Spinal cord (tissue), 10 donors: ENCODE data around the gene DNASE2. TPM values are rescaled to one million over a fixed set of nuclear protein-coding genes. Genes with fewer than 3 reads are reported as not detected.
A peak's percentile ranks its signal among the peaks of the same experiment; 100 is the strongest.

ENCODE experiments used
- DNase-seq, 6 donors: peaks; one replicate each; pipeline versions ENCODE4 v3.0.0 to v3.0.0-alpha.2; 2013 to 2015; ENCODE audit warnings: low spot score in 6 of 6, low read depth in 4 of 6
- H3K27ac ChIP-seq: one replicate; pipeline ENCODE4 v1.5.1; 2013; ENCODE audit warnings: low read depth, low read length, control low read depth
- H3K27me3 ChIP-seq: one replicate; pipeline ENCODE4 v1.6.1; 2013; ENCODE audit warnings: low read length; ENCODE audit not compliant: control insufficient read depth, insufficient read depth
- H3K36me3 ChIP-seq: one replicate; pipeline ENCODE4 v1.6.1; 2013; ENCODE audit warnings: low read length; ENCODE audit not compliant: control insufficient read depth, insufficient read depth
- H3K4me1 ChIP-seq: one replicate; pipeline ENCODE4 v1.6.1; 2013; ENCODE audit warnings: low read length; ENCODE audit not compliant: control insufficient read depth, insufficient read depth
- H3K4me3 ChIP-seq: one replicate; pipeline ENCODE4 v1.5.1; 2013; ENCODE audit warnings: low read depth, low read length, control low read depth
- H3K9me3 ChIP-seq: one replicate; pipeline ENCODE4 v1.6.1; 2013; ENCODE audit warnings: low read length; ENCODE audit not compliant: control insufficient read depth, insufficient read depth
- WGBS: methylation state at CpG from one replicate; pipeline ENCODE4 v1.1.5; 2013; ENCODE audit warnings: missing lambda C conversion rate; ENCODE audit not compliant: insufficient coverage; 5-methylcytosine and 5-hydroxymethylcytosine counted together
- polyA plus RNA-seq, 2 donors: library from polyadenylated mRNA; unstranded; fragments of 120-200 nt; gene quantifications; one replicate each; pipeline ENCODE4 v1.2.1, GENCODE V29; 2013; ENCODE audit not compliant: insufficient read length in 2 of 2
- total RNA-seq, 2 donors: library from RNA; depleted of rRNA in 1 of 2; stranded (reverse); fragments of 120-200 nt in 1 of 2; fragments of >200 nt in 1 of 2; gene quantifications; one replicate each; pipeline versions ENCODE4 v1.2.3 to v1.2.4, GENCODE V29; 2013 to 2014
- donor health status: healthy.

Gene DNASE2
- total and polyA plus RNA-seq, 4 donors, result 11.7 to 23.6 (median 21.7) TPM

GRCh38 chr19:12888006-12888603 lies 6.9 kb upstream of the DNASE2 start:
- H3K27me3 ChIP-seq, result peaks cover 35% of the 10 kb centered on the region
- H3K27ac ChIP-seq, result no peak overlapping the region
- H3K36me3 ChIP-seq, result peaks cover 11% of the 10 kb centered on the region
- H3K4me1 ChIP-seq, result peaks cover 35% of the 10 kb centered on the region
- no peak for DNase-seq
- H3K4me3 ChIP-seq, result no peak overlapping the region
- WGBS, result 81% methylated on average over 3 of the region's 5 CpGs
- H3K9me3 ChIP-seq, result no peaks in the 10 kb centered on the region

DNA sequence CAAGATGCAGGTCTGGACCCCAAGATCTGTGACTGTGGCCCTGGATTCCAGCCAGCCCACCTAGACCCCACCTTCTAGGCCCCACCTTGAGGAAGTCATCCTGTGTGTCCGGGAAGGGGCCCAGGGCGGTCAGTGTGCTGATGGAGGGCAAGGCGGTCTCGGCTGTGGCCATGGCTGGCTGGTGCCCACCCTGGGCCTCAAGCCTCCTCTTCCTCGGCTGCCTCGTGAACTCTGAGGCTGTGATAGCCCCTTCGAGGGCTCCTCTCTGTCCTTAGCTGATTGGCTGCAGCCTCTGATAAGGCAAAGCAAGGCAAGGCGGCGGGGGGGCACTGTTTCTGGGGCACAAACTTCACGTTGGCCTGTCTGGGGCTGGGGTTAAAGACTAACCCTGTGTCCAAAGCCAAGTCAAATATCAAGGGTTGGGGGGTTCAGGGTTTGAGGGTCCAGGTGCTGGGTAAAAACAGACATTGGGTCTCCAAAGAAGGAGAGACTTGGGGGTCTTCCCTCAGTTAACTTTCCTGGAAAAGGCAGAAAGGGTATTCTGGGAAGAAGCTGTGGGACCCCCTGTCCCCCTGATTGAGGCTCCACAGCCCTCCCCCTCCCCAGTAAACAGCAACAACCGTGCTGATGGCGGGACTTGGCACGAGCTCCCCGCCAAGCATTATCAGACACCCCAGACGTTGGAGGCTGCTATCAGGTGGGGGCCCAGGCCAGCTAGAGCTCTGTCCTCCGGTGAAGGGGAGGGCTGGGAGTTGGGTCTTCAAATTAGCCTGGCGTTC lies 5.9 kb upstream of the DNASE2 start, which contains the start of gene KLF1:
Gene KLF1 (minus strand): TSS at position 233 of the 779 bp plus-strand sequence. CDS start 61 bp downstream, at position 172.
- Histone ChIP-seq H3K36me3 (peaks cover 7% of the 10 kb centered on the region), H3K4me3 (no peak within 1 kb of the TSS), H3K4me1 (peaks cover 33% of the 10 kb centered on the region), H3K9me3 (no peaks in the 10 kb centered on the region), H3K27me3 (peaks cover 36% of the 10 kb centered on the region), H3K27ac (no peak within 1 kb of the TSS)
- 72% methylated on average over 15 of the region's 17 CpGs for WGBS
- no peak for DNase-seq

DNA sequence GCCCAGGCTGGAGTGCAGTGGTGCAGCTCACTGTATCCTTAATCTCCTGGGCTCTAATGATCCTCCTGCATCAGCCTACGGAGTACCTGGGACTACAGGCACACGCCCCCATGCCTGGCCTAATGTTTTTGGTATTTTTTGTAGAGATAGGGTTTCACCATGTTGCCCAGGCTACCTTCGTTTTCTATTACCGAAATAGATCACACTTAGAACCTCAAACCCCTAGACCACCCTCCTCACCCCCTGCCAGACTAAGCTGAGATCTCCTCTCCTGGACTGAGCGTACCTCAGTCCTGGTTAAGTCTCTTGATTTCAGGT lies 5.4 kb upstream of the DNASE2 start:
- H3K4me1 ChIP-seq, result peaks cover 32% of the 10 kb centered on the region
- peaks cover 36% of the 10 kb centered on the region for H3K27me3 ChIP-seq
- DNase-seq, result no peak
- no peak overlapping the region for H3K27ac ChIP-seq
- peaks cover 2% of the 10 kb centered on the region for H3K36me3 ChIP-seq
- WGBS, result 75% methylated on average over 2 of the region's 5 CpGs
- no peak overlapping the region for H3K4me3 ChIP-seq
- H3K9me3 ChIP-seq, result no peaks in the 10 kb centered on the region

DNA sequence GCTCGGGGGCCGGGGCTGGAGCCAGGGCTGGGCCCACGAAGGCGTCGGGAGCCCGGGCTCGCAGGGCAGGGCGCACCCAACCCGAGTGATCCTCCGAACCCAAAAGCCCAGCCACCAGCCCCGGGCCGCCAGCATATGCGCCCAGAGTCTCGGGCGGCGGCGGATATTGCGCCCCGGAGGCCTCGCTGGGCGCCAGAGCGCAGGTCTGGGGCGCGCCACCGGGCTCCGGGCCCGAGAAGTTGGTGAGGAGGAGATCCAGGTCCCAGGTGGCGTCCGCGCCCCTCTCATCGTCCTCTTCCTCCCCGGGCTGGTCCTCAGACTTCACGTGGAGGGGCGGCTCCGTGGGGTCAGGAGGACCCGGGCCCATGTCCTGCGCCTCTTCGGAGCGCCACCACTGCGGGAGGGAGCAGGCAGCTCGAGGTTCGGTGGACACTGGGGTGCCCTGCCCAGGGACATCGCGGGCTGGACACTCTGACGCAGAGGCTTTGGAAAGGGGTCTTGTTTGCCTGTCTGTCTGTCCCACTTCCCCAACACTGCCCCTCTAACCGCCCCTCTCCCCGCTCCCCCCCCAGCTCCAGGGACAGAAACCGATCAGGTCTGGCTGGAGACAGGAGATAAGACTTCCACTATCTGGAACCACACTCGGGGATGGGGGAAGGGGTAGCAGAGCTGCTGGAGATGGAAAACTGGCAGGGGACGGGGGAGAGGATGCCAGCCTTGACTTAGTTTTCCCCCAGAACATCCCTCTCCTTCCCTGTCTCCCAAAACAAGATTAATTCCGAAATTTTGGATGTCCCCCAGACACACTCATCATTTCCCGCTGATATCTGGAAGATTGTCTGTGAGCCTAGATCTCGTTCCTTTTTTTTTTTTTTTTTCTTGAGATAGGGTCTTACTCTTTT lies 4.8 kb upstream of the DNASE2 start:
- WGBS, result 1% methylated on average over 46 of the region's 53 CpGs
- H3K4me1 ChIP-seq, result peaks cover 35% of the 10 kb centered on the region
- no peak overlapping the region for H3K27ac ChIP-seq
- H3K27me3 ChIP-seq, result peaks cover 36% of the 10 kb centered on the region
- peaks cover 2% of the 10 kb centered on the region for H3K36me3 ChIP-seq
- peak in 1 of 6 donors; percentile 30 for DNase-seq
- H3K9me3 ChIP-seq, result no peaks in the 10 kb centered on the region
- peak overlapping the region; percentile 21 for H3K4me3 ChIP-seq

- Histone ChIP-seq H3K27ac (no peak overlapping the region), H3K9me3 (no peaks in the 10 kb centered on the region), H3K27me3 (peaks cover 41% of the 10 kb centered on the region), H3K4me1 (peaks cover 38% of the 10 kb centered on the region), H3K4me3 (peak overlapping the region; percentile 21), H3K36me3 (peaks cover 2% of the 10 kb centered on the region)
- 4% methylated on average over 73 of the region's 73 CpGs for WGBS
- DNase-seq, result peak in 2 of 6 donors; percentile 73 to 86
Measured at GRCh38 chr19:12884926-12885748, 3.9 kb upstream of the DNASE2 start.

- Histone ChIP-seq H3K9me3 (no peaks in the 10 kb centered on the region), H3K4me3 (no peak overlapping the region), H3K27ac (no peak overlapping the region), H3K4me1 (peaks cover 40% of the 10 kb centered on the region), H3K27me3 (peaks cover 41% of the 10 kb centered on the region), H3K36me3 (peaks cover 2% of the 10 kb centered on the region)
- DNase-seq, result no peak
- WGBS, result 64% methylated on average over 12 of the region's 12 CpGs
Measured at GRCh38 chr19:12884627-12884925, 3.3 kb upstream of the DNASE2 start.

DNA sequence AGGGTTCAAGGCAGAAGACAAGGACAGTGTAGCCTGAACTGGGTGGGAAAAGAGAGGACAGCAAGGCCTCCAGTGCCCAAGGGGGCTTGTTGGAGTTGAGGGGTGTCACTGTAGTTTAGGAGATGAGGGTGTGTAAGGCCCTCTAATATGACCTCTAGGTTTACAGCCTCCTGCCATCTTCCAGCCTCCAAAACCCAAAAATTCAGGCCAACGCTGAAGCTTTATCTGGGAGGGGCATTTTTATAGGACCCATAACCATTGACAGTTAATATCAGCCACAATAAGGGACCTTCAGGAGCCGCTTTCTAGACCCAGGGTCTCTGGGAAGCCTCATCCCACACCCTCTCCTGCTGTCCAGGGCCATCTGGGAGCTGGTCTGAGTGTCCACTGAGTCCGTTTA lies 3.0 kb upstream of the DNASE2 start:
- no peak overlapping the region for H3K4me3 ChIP-seq
- DNase-seq, result no peak
- 88% methylated on average over 3 of the region's 3 CpGs for WGBS

GRCh38 chr19:12882589-12882988 lies 1.3 kb upstream of the DNASE2 start:
- no CpG with 5 or more reads among the region's 3 CpGs for WGBS
- H3K36me3 ChIP-seq, result peaks cover 8% of the 10 kb centered on the region
- H3K9me3 ChIP-seq, result no peaks in the 10 kb centered on the region
- no peak overlapping the region for H3K4me3 ChIP-seq
- peaks cover 40% of the 10 kb centered on the region for H3K4me1 ChIP-seq
- no peak for DNase-seq
- H3K27me3 ChIP-seq, result peaks cover 41% of the 10 kb centered on the region
- no peak overlapping the region for H3K27ac ChIP-seq

More for the DNA sequence above, 3.0 kb upstream of the DNASE2 start:
- Histone ChIP-seq H3K27me3 (peaks cover 41% of the 10 kb centered on the region), H3K36me3 (peaks cover 2% of the 10 kb centered on the region), H3K4me1 (peaks cover 40% of the 10 kb centered on the region), H3K27ac (no peak overlapping the region), H3K9me3 (no peaks in the 10 kb centered on the region)
